Astrocyte (in vitro differentiated cells and primary cell): ENCODE results near the gene INHBB.

ENCODE experiments used
- EZH2 ChIP-seq: IDR thresholded peaks from 2 replicates; pipeline ENCODE4 v1.6.1; 2012; ENCODE audit warnings: mild to moderate bottlenecking, low read length, inconsistent platforms; ENCODE audit not compliant: insufficient read depth
- TF ChIP-seq, protein P1 (sequence below): IDR thresholded peaks from 2 replicates; pipeline ENCODE4 v1.5.1; 2011; ENCODE audit warnings: low read depth, mild to moderate bottlenecking, inconsistent platforms, low read length, moderate library complexity; ENCODE audit not compliant: insufficient read depth

DNA sequence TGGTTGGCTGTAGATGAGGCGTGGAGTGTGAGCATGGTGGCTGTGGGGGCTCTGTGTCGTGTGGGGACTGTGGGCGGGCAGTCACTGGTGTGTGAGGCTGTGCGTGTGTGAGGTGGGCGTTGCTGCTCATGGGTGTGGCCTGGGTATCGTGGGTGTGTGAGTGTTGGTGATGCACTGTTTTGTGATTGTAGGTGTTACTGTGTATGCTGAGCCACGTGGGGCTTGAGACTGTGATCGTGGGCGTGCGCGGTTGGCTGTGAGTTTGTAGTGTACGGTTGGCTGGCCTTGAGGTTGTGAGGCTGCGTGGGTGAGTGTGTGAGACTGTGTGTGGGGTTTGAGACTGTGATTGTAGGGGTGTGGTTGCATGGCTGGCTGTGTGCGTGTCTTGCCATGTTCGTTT, 8.5 kb downstream of the INHBB start:
- TF ChIP-seq, protein P1, sequence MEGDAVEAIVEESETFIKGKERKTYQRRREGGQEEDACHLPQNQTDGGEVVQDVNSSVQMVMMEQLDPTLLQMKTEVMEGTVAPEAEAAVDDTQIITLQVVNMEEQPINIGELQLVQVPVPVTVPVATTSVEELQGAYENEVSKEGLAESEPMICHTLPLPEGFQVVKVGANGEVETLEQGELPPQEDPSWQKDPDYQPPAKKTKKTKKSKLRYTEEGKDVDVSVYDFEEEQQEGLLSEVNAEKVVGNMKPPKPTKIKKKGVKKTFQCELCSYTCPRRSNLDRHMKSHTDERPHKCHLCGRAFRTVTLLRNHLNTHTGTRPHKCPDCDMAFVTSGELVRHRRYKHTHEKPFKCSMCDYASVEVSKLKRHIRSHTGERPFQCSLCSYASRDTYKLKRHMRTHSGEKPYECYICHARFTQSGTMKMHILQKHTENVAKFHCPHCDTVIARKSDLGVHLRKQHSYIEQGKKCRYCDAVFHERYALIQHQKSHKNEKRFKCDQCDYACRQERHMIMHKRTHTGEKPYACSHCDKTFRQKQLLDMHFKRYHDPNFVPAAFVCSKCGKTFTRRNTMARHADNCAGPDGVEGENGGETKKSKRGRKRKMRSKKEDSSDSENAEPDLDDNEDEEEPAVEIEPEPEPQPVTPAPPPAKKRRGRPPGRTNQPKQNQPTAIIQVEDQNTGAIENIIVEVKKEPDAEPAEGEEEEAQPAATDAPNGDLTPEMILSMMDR, result no peak
- no peak for TF ChIP-seq EZH2
